SK-MEL-5 (cell line): ENCODE measurements around the gene ZFPM1. TPM values are rescaled to one million over a fixed set of nuclear protein-coding genes. Genes with fewer than 3 reads are reported as not detected.
A peak's percentile ranks its signal among the peaks of the same experiment; 100 is the strongest.

Experiments used
- DNase-seq: peaks from one replicate; pipeline ENCODE4 v3.0.0-alpha.2; 2016; ENCODE audit warnings: low read depth, low spot score
- in situ Hi-C: cut with HindIII; loops from 2 replicates; pipeline ENCODE4 v1.10.0; 2016; ENCODE audit warnings: low sequenced_read_pairs, high pct_unique_total_duplicates, low pct_unique_long_range_greater_than_20kb
- total RNA-seq: library from RNA; depleted of rRNA; stranded (reverse); fragments of >200 nt; shearing (Covaris generic); gene quantifications from 2 replicates; pipeline ENCODE4 v1.2.3, GENCODE V29; 2014

The ZFPM1 gene
- total RNA-seq, 1 experiment from 2014 or later, result 0.29 TPM

- in situ Hi-C loops, result no loop called here
- no peak for DNase-seq
Observed at GRCh38 chr16:88415381-88415705, 37.7 kb upstream of the ZFPM1 start.

GRCh38 chr16:88415713-88416323 lies 37.3 kb upstream of the ZFPM1 start:
- DNase-seq, result no peak
- in situ Hi-C loops, result no loop called here

GRCh38 chr16:88416686-88417085 lies 36.4 kb upstream of the ZFPM1 start:
- in situ Hi-C loops, result no loop called here

GRCh38 chr16:88417684-88418476 lies 35.2 kb upstream of the ZFPM1 start:
- in situ Hi-C loops, result no loop called here
- no peak for DNase-seq

More at GRCh38 chr16:88416686-88417085, 36.4 kb upstream of the ZFPM1 start:
- no peak for DNase-seq

- in situ Hi-C loops, result no loop called here
- DNase-seq, result no peak
Observed at GRCh38 chr16:88418869-88419268, 34.2 kb upstream of the ZFPM1 start.

GRCh38 chr16:88419790-88420189 lies 33.3 kb upstream of the ZFPM1 start:
- in situ Hi-C loops, result no loop called here
- no peak for DNase-seq

- in situ Hi-C loops, result no loop called here
- DNase-seq, result no peak
Observed at GRCh38 chr16:88420496-88420895, 32.6 kb upstream of the ZFPM1 start.

GRCh38 chr16:88421301-88421700 lies 31.8 kb upstream of the ZFPM1 start:
- DNase-seq, result no peak
- in situ Hi-C loops, result no loop called here

GRCh38 chr16:88421871-88422433 lies 31.1 kb upstream of the ZFPM1 start:
- DNase-seq, result no peak
- in situ Hi-C loops, result no loop called here

GRCh38 chr16:88422733-88423447 lies 30.2 kb upstream of the ZFPM1 start:
- no peak for DNase-seq
- in situ Hi-C loops, result no loop called here

- in situ Hi-C loops, result no loop called here
- peak; percentile 57 for DNase-seq
Observed at GRCh38 chr16:88423448-88423850, 29.6 kb upstream of the ZFPM1 start.

GRCh38 chr16:88424587-88425235 lies 28.4 kb upstream of the ZFPM1 start:
- DNase-seq, result peak; percentile 16
- in situ Hi-C loops, result no loop called here

- no peak for DNase-seq
- in situ Hi-C loops, result no loop called here
Observed at GRCh38 chr16:88426018-88426417, 27.1 kb upstream of the ZFPM1 start.

GRCh38 chr16:88427376-88427775 lies 25.7 kb upstream of the ZFPM1 start:
- in situ Hi-C loops, result no loop called here
- DNase-seq, result no peak

GRCh38 chr16:88428156-88428555 lies 24.9 kb upstream of the ZFPM1 start:
- in situ Hi-C loops, result no loop called here
- DNase-seq, result no peak

GRCh38 chr16:88428616-88429386 lies 24.3 kb upstream of the ZFPM1 start:
- DNase-seq, result no peak
- in situ Hi-C loops, result no loop called here

- no peak for DNase-seq
- in situ Hi-C loops, result no loop called here
Observed at GRCh38 chr16:88429387-88430184, 23.5 kb upstream of the ZFPM1 start.
